GM12872 (cell line): ENCODE results near the gene TRAM2.

Experiments used
- TF ChIP-seq, protein P1 (sequence below): IDR thresholded peaks from 3 replicates; pipeline ENCODE4 v1.5.1; 2011; ENCODE audit warnings: low read depth, mild to moderate bottlenecking, low read length, moderate library complexity; ENCODE audit not compliant: insufficient read depth

TRAM2 gene

DNA sequence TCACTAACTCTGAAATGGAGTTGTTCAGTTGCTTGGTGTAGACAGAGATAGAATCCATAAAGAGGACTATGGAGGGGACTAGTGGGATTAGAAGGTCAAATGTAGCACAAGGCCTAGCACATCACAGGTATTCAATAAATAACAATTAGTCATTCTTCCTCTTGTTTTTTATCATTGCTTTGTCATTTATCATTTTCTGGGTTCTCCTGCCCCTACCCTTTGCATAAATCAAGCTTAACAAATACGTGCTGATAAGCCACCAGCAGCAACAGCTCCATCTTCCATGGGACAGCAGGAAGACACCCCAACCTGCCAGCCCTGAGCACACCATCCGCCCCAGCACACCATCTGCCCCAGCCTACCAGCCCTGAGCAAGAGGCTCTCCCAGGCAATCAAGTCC lies 23.1 kb downstream of the TRAM2 start:
- TF ChIP-seq, protein P1, sequence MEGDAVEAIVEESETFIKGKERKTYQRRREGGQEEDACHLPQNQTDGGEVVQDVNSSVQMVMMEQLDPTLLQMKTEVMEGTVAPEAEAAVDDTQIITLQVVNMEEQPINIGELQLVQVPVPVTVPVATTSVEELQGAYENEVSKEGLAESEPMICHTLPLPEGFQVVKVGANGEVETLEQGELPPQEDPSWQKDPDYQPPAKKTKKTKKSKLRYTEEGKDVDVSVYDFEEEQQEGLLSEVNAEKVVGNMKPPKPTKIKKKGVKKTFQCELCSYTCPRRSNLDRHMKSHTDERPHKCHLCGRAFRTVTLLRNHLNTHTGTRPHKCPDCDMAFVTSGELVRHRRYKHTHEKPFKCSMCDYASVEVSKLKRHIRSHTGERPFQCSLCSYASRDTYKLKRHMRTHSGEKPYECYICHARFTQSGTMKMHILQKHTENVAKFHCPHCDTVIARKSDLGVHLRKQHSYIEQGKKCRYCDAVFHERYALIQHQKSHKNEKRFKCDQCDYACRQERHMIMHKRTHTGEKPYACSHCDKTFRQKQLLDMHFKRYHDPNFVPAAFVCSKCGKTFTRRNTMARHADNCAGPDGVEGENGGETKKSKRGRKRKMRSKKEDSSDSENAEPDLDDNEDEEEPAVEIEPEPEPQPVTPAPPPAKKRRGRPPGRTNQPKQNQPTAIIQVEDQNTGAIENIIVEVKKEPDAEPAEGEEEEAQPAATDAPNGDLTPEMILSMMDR = no peak

DNA sequence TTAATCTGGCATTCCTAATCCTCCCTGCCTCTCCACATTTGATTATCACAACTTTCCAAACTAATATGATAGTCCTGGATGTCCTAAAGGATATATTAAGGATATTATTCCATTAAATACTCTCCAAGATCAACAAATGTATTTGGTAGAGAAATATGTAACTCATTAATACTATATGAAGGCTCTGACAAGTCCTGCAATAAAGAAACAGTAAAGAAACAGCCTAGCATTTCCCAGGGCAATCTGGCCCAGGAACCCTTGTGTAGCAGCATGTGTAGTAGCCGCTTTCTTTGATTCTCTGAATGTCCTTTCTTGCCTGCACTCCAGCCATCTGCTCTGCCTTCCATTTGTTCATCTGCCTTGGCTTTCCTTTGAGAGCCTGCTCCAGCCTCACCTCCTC lies 23.7 kb downstream of the TRAM2 start:
- TF ChIP-seq, protein P1 = no peak

DNA sequence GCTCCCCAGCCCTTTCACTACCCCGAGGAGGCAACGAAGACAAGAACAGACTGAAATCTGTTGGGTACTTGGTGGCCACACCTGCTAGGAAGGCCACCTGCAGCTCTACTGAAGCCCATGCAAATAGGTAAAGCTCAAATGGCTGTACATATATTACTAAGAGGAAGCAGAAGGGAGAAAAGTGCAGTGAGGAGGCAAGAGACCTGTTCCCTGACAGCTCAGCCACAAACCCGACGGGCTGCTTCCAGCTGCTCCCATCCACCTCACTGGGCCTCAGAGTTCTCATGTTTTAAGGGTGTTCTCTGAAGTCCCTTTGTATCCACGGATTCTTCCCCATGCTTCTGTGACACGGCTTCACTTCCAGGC lies 24.6 kb downstream of the TRAM2 start:
- TF ChIP-seq, protein P1 = no peak

- TF ChIP-seq, protein P1 = no peak
These were observed 25.2 kb downstream of the TRAM2 start for GRCh38 chr6:52551483-52552277.

GRCh38 chr6:52550870-52551269 lies 26.0 kb downstream of the TRAM2 start:
- TF ChIP-seq, protein P1 = no peak

DNA sequence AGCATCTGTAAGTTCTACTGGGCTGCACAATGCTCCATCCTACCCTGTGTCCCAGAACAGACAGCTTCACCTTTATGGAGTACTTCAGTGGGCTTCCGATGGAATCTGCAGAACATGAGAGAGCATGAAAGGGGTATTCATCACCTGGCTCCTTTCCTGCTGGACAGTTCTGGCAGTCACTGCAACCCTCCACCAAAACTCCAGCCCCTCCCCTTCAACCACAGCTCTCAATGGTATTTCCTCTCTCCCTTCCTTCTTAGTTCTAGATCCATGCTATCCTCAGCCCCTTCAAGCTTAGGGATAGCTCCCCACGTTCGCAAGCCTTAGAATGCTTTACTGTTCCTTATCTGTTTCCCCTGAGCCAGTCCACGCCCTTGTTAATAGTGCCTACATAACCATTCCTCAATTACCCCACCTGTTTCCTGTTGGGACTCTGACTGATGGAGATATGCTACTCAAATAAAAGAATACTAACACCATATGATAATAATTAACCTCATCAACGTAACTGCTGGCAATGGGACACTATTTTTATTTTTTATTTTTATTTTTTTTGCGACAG lies 26.8 kb downstream of the TRAM2 start:
- TF ChIP-seq, protein P1 = no peak

DNA sequence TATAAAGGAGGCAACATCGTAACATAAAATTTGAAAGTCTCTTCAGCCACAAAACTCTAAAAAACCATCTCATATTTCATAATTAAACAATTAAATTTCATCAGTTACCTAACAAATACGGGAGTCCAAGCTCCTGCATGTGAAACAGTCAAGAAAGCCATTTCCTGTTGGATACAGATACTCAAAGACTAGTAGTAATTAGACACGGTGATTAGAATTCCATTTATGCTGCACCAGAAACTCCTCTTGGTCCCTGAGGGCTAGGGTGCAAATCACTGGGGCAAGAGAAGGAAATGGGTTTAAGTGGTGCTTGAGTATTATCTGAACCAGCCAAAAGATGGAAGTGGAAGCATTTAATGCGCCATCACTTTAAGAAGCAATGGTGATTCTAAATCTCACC lies 27.4 kb downstream of the TRAM2 start:
- TF ChIP-seq, protein P1 = no peak
